ENCODE data around the gene PSMD3. TPM values are rescaled to one million over a fixed set of nuclear protein-coding genes. Genes with fewer than 3 reads are reported as not detected.

Gene PSMD3
- total RNA-seq, 1 donor from 2014 or later, result 93.1 TPM

GRCh38 chr17:39969375-39969774 is 11.2 kb upstream of the PSMD3 start:
- Histone ChIP-seq H3K9me3 (no peaks in the 10 kb centered on the region), H3K4me3 (no peak overlapping the region), H3K36me3 (no peaks in the 10 kb centered on the region), H3K27ac (no peak overlapping the region), H3K4me1 (no peaks in the 10 kb centered on the region), H3K27me3 (no peaks in the 10 kb centered on the region)
- TF ChIP-seq CTCF (IDR thresholded peaks at IDR 0.05), result no peak
- intact Hi-C loops (cut with DNase I), result no loop called here
- DNase-seq (ENCODE audit: low spot score in 2 of 2), result no peak

GRCh38 chr17:39970157-39970692 is 10.4 kb upstream of the PSMD3 start:
- Histone ChIP-seq H3K27me3 (no peaks in the 10 kb centered on the region), H3K36me3 (no peaks in the 10 kb centered on the region), H3K9me3 (no peaks in the 10 kb centered on the region), H3K27ac (no peak overlapping the region), H3K4me1 (no peaks in the 10 kb centered on the region), H3K4me3 (no peak overlapping the region)
- TF ChIP-seq CTCF (IDR thresholded peaks at IDR 0.05), result no peak
- intact Hi-C loops (cut with DNase I), result no loop called here
- no peak for DNase-seq (ENCODE audit: low spot score in 2 of 2)

GRCh38 chr17:39971076-39971603 is 9.5 kb upstream of the PSMD3 start:
- H3K27me3 ChIP-seq, result no peaks in the 10 kb centered on the region
- H3K4me1 ChIP-seq, result no peaks in the 10 kb centered on the region
- H3K27ac ChIP-seq, result no peak overlapping the region
- no peaks in the 10 kb centered on the region for H3K36me3 ChIP-seq
- TF ChIP-seq CTCF (IDR thresholded peaks at IDR 0.05), result no peak
- no peak for DNase-seq (ENCODE audit: low spot score in 2 of 2)
- intact Hi-C loops (cut with DNase I), result no loop called here
- no peaks in the 10 kb centered on the region for H3K9me3 ChIP-seq
- no peak overlapping the region for H3K4me3 ChIP-seq

GRCh38 chr17:39972271-39972670 is 8.3 kb upstream of the PSMD3 start:
- H3K4me1 ChIP-seq, result no peaks in the 10 kb centered on the region
- H3K36me3 ChIP-seq, result no peaks in the 10 kb centered on the region
- no peak for TF ChIP-seq CTCF (IDR thresholded peaks at IDR 0.05)
- intact Hi-C loops (cut with DNase I), result no loop called here
- no peaks in the 10 kb centered on the region for H3K9me3 ChIP-seq
- H3K27ac ChIP-seq, result no peak overlapping the region
- no peak overlapping the region for H3K4me3 ChIP-seq
- no peak for DNase-seq (ENCODE audit: low spot score in 2 of 2)
- H3K27me3 ChIP-seq, result no peaks in the 10 kb centered on the region

- TF ChIP-seq CTCF (IDR thresholded peaks at IDR 0.05), result no peak
- no peak for DNase-seq (ENCODE audit: low spot score in 2 of 2)
- Histone ChIP-seq H3K4me3 (no peak overlapping the region), H3K27ac (no peak overlapping the region), H3K9me3 (no peaks in the 10 kb centered on the region), H3K27me3 (no peaks in the 10 kb centered on the region), H3K36me3 (no peaks in the 10 kb centered on the region), H3K4me1 (no peaks in the 10 kb centered on the region)
- intact Hi-C loops (cut with DNase I), result no loop called here
Measured at GRCh38 chr17:39973496-39973895, 7.1 kb upstream of the PSMD3 start.

- Histone ChIP-seq H3K4me3 (no peak overlapping the region), H3K27me3 (no peaks in the 10 kb centered on the region), H3K9me3 (no peaks in the 10 kb centered on the region), H3K36me3 (no peaks in the 10 kb centered on the region), H3K27ac (no peak overlapping the region), H3K4me1 (no peaks in the 10 kb centered on the region)
- no peak for TF ChIP-seq CTCF (IDR thresholded peaks at IDR 0.05)
- intact Hi-C loops (cut with DNase I), result no loop called here
- no peak for DNase-seq (ENCODE audit: low spot score in 2 of 2)
Measured at GRCh38 chr17:39974433-39974832, 6.2 kb upstream of the PSMD3 start.
